ENCODE measurements around the gene ZNF646. TPM values are rescaled to one million over a fixed set of nuclear protein-coding genes. Genes with fewer than 3 reads are reported as not detected.
A peak's percentile ranks its signal among the peaks of the same experiment; 100 is the strongest.

ZNF646 gene
- total and polyA plus RNA-seq, 2 of the 13 experiments (the other 11 are each of a cell fraction or from before 2014, with no cell fraction given) = 3.4 to 10.9 TPM

- TF ChIP-seq ZNF574 (CRISPR knock-in tag; IDR thresholded peaks at IDR 0.05) (peak; percentile 95), ZNF674 (CRISPR knock-in tag; IDR thresholded peaks at IDR 0.05; ENCODE audit: low read depth) (0 out of 2 replicates have a peak, but pooled peaks have one; percentile 68), ZNF337 (CRISPR knock-in tag; IDR thresholded peaks at IDR 0.05; ENCODE audit: borderline replicate concordance, low read depth) (no peak), HMG20A (CRISPR knock-in tag; IDR thresholded peaks at IDR 0.05; ENCODE audit: borderline replicate concordance) (peak; percentile 92), NFATC3 (CRISPR knock-in tag; IDR thresholded peaks at IDR 0.05) (peak; percentile 77; the same call in 1 of the 2 replicates), NFKBIZ (CRISPR knock-in tag; IDR thresholded peaks at IDR 0.05) (peak; percentile 92), ZNF619 (CRISPR knock-in tag; IDR thresholded peaks at IDR 0.05) (peak; percentile 95), ZNF563 (CRISPR knock-in tag; IDR thresholded peaks at IDR 0.05) (peak; percentile 97), DNMT3B (CRISPR knock-in tag; conservative IDR thresholded peaks at IDR 0.05) (0 out of 2 replicates have a peak, but pooled peaks have one; percentile 72), BHLHE40 (IDR thresholded peaks at IDR 0.05; ENCODE audit: low read length) (peak; percentile 91), ZFP36L1 (CRISPR knock-in tag; IDR thresholded peaks at IDR 0.05) (peak; percentile 99), ZNF326 (CRISPR knock-in tag; IDR thresholded peaks at IDR 0.05; ENCODE audit: borderline replicate concordance) (no peak), HNRNPK (IDR thresholded peaks at IDR 0.05; ENCODE audit: low read depth, low read length, poor library complexity, severe bottlenecking) (peak; percentile 83), ZNF124 (CRISPR knock-in tag; IDR thresholded peaks at IDR 0.05) (peak; percentile 79; the same call in 1 of the 2 replicates), ZBTB10 (CRISPR knock-in tag; IDR thresholded peaks at IDR 0.05; ENCODE audit: borderline replicate concordance) (peak; percentile 69; the same call in 1 of the 2 replicates), HBP1 (CRISPR knock-in tag; IDR thresholded peaks at IDR 0.05; ENCODE audit: low read depth) (peak; percentile 98), BRD4 (CRISPR knock-in tag; IDR thresholded peaks at IDR 0.05) (peak; percentile 79), ISX (CRISPR knock-in tag; conservative IDR thresholded peaks at IDR 0.05) (peak; percentile 93; the same call in 1 of the 2 replicates), ARID5B (CRISPR knock-in tag; IDR thresholded peaks at IDR 0.05) (peak; percentile 97), YEATS2 (CRISPR knock-in tag; IDR thresholded peaks at IDR 0.05; ENCODE audit: borderline replicate concordance) (peak; percentile 89)
Observed at GRCh38 chr16:31105677-31106213, 31.5 kb downstream of the ZNF646 start (continued).
